Transverse colon (tissue), 4 donors: ENCODE measurements around the gene KRTAP10-2. TPM values are rescaled to one million over a fixed set of nuclear protein-coding genes. Genes with fewer than 3 reads are reported as not detected.

Source experiments
- DNase-seq: peaks from one replicate; pipeline ENCODE4 v3.0.0-alpha.2; 2019
- H3K27ac ChIP-seq, 4 donors: fragments of 200-600 bp; sonication (generic); 2 replicates each; pipeline ENCODE4 v1.5.1; 2016 to 2018; ENCODE audit warnings: inconsistent platforms in 4 of 4
- H3K27me3 ChIP-seq: fragments of 200-600 bp; sonication (generic); 2 replicates; pipeline ENCODE4 v1.5.1; 2017; ENCODE audit warnings: inconsistent platforms
- H3K36me3 ChIP-seq, 4 donors: fragments of 200-600 bp; sonication (generic); 2 replicates each; pipeline ENCODE4 v1.5.1; 2017 to 2019; ENCODE audit warnings: inconsistent platforms in 4 of 4
- H3K4me1 ChIP-seq, 4 donors: fragments of 200-600 bp; sonication (generic); 2 replicates each; pipeline ENCODE4 v1.5.1; 2017 to 2020; ENCODE audit warnings: inconsistent platforms in 4 of 4
- H3K4me3 ChIP-seq, 4 donors: fragments of 200-600 bp; sonication (generic); 1 replicate in 1 of 4; 2 replicates in 3 of 4; pipeline versions ENCODE4 v1.5.1 to v1.6.1; 2017 to 2019; ENCODE audit warnings: inconsistent platforms in 4 of 4
- H3K9me3 ChIP-seq, 2 donors: fragments of 200-600 bp; sonication (generic); 2 replicates each; pipeline ENCODE4 v1.5.1; 2017 to 2019; ENCODE audit warnings: inconsistent platforms in 2 of 2
- CTCF ChIP-seq, 5 experiments: fragments of 200-600 bp in 3 of 5; fragments of 450-650 bp in 2 of 5; sonication (generic) in 3 of 5; IDR thresholded peaks; 1 replicate in 2 of 5; 2 replicates in 3 of 5; pipeline ENCODE4 v1.5.1; 2016 to 2017; ENCODE audit warnings: antibody characterized with exemption in 5 of 5, inconsistent platforms in 3 of 5, mild to moderate bottlenecking in 2 of 5, moderate library complexity in 1 of 5
- EP300 ChIP-seq: sonication (generic); formaldehyde crosslinking; IDR thresholded peaks from one replicate; pipeline ENCODE4 v1.6.1; 2017; ENCODE audit warnings: antibody characterized with exemption, low read depth
- POLR2A ChIP-seq: fragments of 450-650 bp; IDR thresholded peaks from one replicate; pipeline ENCODE4 v1.6.1; 2016; ENCODE audit warnings: antibody characterized with exemption, mild to moderate bottlenecking, moderate library complexity
- POLR2AphosphoS5 ChIP-seq, 3 donors: sonication (generic); formaldehyde crosslinking; IDR thresholded peaks; one replicate each; pipeline ENCODE4 v1.6.1; 2016; ENCODE audit warnings: antibody characterized with exemption in 3 of 3
- WGBS, 2 donors: methylation state at CpG; one replicate each; pipeline ENCODE4 v1.1.5; 2018; ENCODE audit warnings: low coverage in 1 of 2; 5-methylcytosine and 5-hydroxymethylcytosine counted together
- in situ Hi-C, 4 donors: fragments of 200-750 bp; cut with MboI; loops; one replicate each; pipeline versions ENCODE4 v1.15.0 to v1.15.1; 2017; ENCODE audit warnings: low sequenced_read_pairs in 3 of 4, low pct_ligation_motif_present in 1 of 4, low pct_unique_long_range_greater_than_20kb in 1 of 4
- intact Hi-C: fragments of 100-400 bp; cut with DNase I; formaldehyde crosslinking; loops from one replicate; pipeline ENCODE4 v1.15.1; 2023; ENCODE audit warnings: low total_unique reads
- total RNA-seq, 4 donors: library from RNA; depleted of rRNA; stranded (reverse); fragments of >200 nt; gene quantifications; one replicate each; pipeline ENCODE4 v1.1.0, GENCODE V29; 2016

Gene KRTAP10-2
- total RNA-seq, 4 donors from 2014 or later: not detected

GRCh38 chr21:44514746-44515358 is 36.5 kb downstream of the KRTAP10-2 start:
- no peak overlapping the region for H3K27ac ChIP-seq
- H3K36me3 ChIP-seq: no peaks in the 10 kb centered on the region
- intact Hi-C loops: no loop called here
- H3K9me3 ChIP-seq: no peaks in the 10 kb centered on the region
- H3K4me3 ChIP-seq: no peak overlapping the region
- in situ Hi-C loops: loop anchor here in 2 of 4 donors (10.0 to 25.0 kb wide), 2 partner anchors 272 to 280 kb away; no protein-coding TSS in a partner anchor
- no peak for TF ChIP-seq POLR2A
- no peak for TF ChIP-seq POLR2AphosphoS5 (IDR thresholded peaks at IDR 0.05)
- H3K27me3 ChIP-seq: peaks cover 6% of the 10 kb centered on the region
- no peak for DNase-seq
- 70 to 78% methylated on average over 4 to 11 of the region's 11 CpGs for WGBS, 2 donors
- H3K4me1 ChIP-seq: peaks cover 0 to 6% (median 3%) of the 10 kb centered on the region in 4 donors

GRCh38 chr21:44514218-44514520 is 37.1 kb downstream of the KRTAP10-2 start:
- in situ Hi-C loops (loop anchor here in 2 of 4 donors (10.0 to 25.0 kb wide), 2 partner anchors 273 to 281 kb away; no protein-coding TSS in a partner anchor), intact Hi-C loops (no loop called here)
- WGBS, 2 donors: 85% methylated on average over 7 of the region's 7 CpGs; no CpG with 5 or more reads in 1 of the 2 donors
- H3K4me3 ChIP-seq: no peak overlapping the region
- H3K9me3 ChIP-seq: no peaks in the 10 kb centered on the region
- no peak for DNase-seq
- no peak for TF ChIP-seq CTCF (IDR thresholded peaks at IDR 0.05)
- TF ChIP-seq EP300: no peak
- no peak for TF ChIP-seq POLR2A
- no peaks in the 10 kb centered on the region for H3K36me3 ChIP-seq
- H3K27me3 ChIP-seq: peaks cover 6% of the 10 kb centered on the region
- H3K27ac ChIP-seq: no peak overlapping the region
- H3K4me1 ChIP-seq: peaks cover 0 to 6% (median 3%) of the 10 kb centered on the region in 4 donors

GRCh38 chr21:44513389-44514217 is 37.7 kb downstream of the KRTAP10-2 start:
- Histone ChIP-seq H3K4me3 (no peak overlapping the region), H3K36me3 (no peaks in the 10 kb centered on the region), H3K27me3 (peaks cover 10% of the 10 kb centered on the region), H3K27ac (no peak overlapping the region), H3K4me1 (peaks cover 0 to 6% (median 3%) of the 10 kb centered on the region in 4 donors), H3K9me3 (no peaks in the 10 kb centered on the region)
- whole genome bisulfite sequencing, 2 donors: 67% methylated on average over 12 of the region's 15 CpGs; no CpG with 5 or more reads in 1 of the 2 donors
- TF ChIP-seq EP300 (no peak), POLR2A (no peak), POLR2AphosphoS5 (IDR thresholded peaks at IDR 0.05) (no peak), CTCF (IDR thresholded peaks at IDR 0.05) (no peak)
- DNase-seq: no peak
- in situ Hi-C loops (loop anchor here in 2 of 4 donors (10.0 to 25.0 kb wide), 2 partner anchors 274 to 281 kb away; no protein-coding TSS in a partner anchor), intact Hi-C loops (no loop called here)

DNA sequence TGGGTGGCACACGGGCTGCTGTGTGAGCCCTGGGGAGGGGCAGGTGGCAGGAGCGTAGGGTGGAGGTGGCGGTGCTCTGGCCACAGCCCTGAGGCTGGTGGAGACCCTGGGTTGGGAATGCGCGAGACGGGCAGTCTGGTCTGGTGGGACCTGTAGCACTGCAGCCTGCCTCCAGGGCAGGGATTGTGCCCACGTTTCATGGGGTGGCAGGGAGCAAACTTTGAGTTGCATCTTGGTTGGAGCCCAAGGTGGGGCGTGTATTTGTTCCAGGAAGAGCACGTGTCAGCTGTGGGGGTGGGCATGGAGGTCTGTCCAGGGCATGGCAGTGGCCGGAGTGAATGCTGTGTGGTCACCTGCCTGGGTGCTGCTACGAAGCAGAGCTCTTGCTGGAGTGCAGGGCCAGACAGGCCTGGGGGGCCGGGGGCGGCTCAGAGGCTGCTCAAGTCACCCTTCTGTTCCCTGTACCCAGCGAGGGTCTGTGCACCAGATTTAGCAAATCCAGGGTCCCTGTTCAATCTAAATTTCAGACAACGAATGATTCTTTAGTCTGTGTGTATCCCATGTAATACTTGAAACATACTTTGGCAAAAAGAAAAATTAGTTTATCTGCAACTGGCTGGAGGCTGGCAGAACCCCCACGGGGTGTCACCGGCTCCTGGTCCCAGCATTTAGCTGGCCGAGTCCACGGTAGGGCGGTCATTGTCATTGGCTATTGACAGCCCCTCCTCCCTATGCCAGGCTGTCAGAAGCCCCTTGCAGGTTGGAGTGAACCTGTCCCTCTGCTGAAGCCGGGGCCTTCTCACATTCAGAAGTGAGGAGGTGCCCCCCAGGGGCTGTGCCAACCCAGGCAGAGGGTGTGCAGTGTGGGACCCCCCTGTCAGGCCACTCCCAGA is 38.6 kb downstream of the KRTAP10-2 start:
- peaks cover 0 to 6% (median 3%) of the 10 kb centered on the region in 4 donors for H3K4me1 ChIP-seq
- WGBS, 2 donors: 67 to 77% methylated on average over 1 to 21 of the region's 21 CpGs
- peaks cover 18% of the 10 kb centered on the region for H3K27me3 ChIP-seq
- H3K9me3 ChIP-seq: no peaks in the 10 kb centered on the region
- DNase-seq: no peak
- no peaks in the 10 kb centered on the region for H3K36me3 ChIP-seq
- in situ Hi-C loops: loop anchor here in 2 of 4 donors (10.0 to 25.0 kb wide), 2 partner anchors 275 to 282 kb away; no protein-coding TSS in a partner anchor
- no peak overlapping the region for H3K27ac ChIP-seq
- intact Hi-C loops: no loop called here
- H3K4me3 ChIP-seq: no peak overlapping the region
- no peak for TF ChIP-seq CTCF (IDR thresholded peaks at IDR 0.05)
- TF ChIP-seq POLR2AphosphoS5 (IDR thresholded peaks at IDR 0.05): no peak
- no peak for TF ChIP-seq POLR2A
